ENCODE measurements around the gene NR3C1.

The NR3C1 gene

DNA sequence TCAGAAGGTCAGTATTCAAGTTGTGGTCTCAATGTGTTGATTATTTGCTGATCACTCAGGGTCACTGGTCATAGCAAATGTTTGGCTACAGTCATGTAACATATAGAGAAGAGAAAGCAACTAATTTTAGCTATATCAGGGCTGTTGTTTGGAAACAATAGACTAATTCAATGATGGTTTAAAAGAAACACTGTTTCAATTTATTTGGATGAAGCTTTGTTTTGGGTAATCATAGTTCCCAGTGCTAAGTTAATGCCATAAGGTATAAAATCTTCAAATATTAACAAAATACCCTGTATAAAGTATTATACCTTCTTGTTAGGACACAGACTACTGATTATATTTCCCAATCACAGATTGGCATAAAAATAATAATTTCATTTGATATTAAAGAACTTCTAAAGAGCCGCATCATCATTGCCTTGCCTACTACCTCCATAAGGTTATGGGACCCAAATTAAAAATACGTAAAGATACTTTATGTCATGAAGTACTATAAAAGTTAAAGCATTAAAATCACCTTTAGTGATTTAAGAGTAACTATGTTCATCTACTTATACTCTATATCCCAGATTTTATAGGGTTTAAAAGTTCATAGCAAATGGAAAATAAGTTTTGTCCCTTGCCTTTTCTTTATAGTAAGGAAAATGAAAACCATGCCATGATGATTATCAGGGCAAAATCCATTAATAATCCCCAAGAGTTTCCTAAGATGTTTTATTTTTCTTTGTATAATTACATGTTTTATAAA lies 6.0 kb downstream of the NR3C1 start:
- DNase-seq, result no peak

DNA sequence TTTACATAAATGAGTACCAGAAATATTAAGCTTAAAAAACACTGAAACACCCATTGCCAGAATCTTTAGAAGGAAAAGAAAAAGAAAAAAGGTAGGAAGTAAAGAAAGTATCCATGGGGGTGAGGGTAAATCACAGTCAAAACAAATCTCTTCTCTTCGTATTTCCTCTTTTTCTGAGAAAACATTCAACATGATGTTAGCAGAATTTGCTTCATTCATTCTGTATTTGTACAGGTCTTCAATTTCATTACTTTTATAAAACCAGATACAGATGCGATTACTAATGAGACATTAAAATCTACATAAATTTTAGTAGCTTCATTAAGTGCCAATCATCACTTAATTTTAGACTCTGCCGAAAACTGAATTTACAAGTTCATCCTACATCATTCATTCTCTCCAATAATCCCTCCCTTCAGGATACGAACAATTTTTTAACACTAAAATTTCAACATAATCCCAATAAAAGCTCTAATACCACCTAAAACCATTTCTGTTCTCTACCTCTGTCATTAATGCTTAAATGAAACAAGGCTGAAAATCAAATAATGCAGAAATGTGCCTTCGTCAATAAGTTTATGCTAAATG lies 7.0 kb downstream of the NR3C1 start:
- DNase-seq, result no peak

DNA sequence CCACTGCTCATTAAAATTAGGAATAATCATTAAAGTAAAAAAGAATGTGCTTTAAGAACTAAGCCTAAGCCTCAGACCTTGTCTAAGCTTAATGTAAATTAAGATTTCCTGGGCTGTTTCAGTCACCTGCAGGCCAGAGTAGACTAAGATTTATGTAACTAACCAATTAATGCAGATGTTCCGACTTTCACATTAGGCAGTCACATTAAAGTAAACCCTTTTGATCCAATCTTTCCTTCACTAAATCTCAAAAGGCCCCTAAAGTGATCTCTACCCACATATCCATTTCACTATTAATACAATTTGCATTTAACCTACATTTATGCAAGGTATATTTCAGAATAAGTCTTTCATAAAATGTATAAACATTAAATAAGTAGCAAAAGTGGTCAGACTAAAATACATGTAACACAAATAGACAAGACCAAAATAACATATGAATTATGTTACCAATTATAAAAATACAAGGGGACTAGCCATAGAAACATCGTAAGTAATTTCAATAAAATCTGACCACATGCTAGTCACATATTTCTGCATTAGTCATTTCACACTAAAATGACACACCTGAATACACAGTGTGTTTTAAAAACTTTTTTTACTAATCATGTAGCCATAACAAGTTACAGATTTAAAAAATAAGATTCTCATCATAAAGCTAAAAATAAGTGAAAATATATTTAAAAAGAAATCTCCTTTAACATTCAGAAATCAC lies 7.7 kb downstream of the NR3C1 start:
- DNase-seq, result no peak

DNA sequence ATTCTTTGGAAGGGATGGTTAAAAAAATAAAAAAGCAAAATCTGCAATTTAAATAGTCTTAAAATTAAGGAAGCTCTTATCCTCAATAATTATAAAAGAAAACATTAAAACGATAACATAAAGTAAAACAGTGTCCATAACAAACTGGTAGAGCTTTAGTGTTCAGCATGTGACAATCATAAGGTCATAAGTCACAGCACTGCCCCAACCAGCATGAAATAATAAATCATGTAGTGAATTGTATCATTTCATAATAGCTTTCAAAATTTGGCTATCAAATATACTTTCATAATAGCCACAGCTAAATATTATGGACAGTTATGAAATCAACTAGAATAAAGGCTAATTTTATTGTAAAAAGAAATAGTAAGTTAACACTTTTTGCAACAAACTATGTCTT lies 10.0 kb downstream of the NR3C1 start:
- no peak for DNase-seq

DNA sequence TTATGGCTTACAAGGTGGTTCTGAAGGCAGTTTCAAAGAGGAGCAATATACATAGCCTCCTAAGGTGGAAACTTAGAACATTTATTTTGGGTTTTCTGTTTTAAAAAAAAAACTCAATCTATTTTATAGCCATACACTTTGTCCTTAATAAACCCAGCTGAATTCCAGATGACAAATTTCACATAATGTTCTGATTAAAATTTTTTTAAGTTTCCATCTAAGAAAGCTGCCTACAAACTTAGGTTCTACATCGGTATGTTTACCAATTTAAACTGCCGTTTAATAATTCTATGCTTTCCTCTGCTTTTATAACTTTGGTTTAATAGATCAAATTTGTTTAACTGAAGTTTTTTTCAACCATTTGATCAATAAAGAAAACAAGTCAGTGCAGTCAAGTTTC lies 12.5 kb downstream of the NR3C1 start:
- DNase-seq, result no peak

DNA sequence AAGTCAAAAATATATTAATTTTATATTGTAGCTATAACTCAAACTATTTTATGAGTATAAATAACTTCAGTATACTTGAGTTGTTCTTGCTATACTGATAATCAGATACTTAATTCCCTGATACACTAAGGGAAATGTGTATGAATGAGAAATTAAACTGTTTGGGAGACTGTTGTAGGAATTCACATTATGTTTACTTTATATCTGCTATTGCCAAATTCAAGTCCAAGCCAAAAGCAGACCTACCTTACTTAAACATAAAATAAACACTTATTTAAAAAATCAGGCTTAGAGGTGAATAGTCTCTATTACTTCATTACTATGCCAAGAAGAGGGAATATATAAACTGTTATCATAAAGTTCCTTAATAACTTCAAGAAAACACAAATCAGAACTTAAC lies 13.2 kb downstream of the NR3C1 start:
- no peak for DNase-seq

DNA sequence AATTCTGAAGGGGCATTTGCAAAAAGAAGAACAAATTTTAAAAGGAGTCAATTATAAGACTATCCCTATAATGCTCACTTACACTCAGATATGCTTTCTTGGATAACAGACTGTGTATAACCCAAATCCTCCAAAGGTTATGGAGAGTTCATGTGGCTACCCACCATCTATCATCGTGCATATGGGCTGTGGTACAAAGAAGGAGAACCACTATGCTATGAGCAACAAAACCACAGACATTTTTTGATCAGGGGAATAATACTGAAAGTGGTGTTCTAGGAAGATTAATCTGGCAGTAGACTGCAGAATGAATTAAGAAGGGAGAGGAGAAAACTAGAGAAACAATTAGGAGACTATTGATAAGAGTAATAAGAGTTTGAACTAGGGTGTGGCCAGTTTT lies 16.8 kb downstream of the NR3C1 start:
- no peak for DNase-seq

DNA sequence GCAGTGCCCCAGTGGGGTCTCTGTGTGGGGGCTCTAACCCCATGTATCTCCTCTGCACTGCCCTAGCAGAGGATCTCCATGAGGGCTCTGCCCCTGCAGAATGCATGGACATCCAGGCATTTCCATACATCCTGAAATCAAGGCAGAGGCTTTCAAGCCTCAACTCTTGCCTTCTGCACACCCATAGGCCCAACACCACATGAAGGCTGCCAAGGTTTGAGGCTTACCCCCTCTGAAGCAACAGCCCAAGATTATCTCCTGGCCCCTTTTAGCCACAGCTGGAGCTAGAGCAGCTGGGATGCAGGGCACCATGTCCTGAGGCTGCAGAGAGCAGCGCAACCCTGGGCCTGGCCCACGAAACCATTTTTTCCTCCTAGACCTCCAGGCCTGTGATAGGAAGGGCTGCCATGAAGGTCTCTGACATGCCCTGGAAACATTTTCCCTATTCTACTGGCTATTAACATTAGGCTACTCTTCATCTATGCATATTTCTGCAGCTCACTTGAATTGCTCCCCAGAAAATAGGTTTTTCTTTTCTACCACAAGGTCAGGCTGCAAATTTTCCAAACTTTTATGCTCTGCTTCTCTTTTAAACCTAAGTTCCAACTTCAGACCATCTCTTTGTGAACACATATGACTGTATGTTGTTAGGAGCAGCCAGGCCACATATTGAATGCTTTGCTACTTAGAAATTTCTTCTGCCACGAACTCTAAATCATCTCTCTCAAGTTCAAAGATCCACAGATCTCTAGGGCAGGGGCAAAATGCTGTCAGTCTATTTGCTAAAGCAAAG lies 18.4 kb downstream of the NR3C1 start:
- no peak for DNase-seq

DNA sequence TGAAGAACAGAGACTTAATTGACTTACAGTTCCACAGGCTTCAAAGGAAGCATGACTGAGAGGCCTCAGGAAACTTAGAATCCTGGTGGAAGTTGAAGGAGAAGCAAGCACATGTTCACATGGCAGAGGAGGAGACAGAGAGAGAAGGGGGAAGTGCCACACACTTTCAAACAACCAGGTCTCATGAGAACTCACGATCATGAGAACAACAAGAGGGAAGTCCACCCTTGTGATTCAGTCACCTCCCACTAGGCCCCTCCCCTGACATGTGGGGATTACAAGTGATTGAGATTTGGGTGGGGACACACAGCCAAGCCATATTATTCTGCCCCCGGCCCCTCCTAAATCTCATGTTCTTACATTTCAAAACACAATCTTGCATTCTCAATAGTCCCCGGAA lies 19.5 kb downstream of the NR3C1 start:
- no peak for DNase-seq

DNA sequence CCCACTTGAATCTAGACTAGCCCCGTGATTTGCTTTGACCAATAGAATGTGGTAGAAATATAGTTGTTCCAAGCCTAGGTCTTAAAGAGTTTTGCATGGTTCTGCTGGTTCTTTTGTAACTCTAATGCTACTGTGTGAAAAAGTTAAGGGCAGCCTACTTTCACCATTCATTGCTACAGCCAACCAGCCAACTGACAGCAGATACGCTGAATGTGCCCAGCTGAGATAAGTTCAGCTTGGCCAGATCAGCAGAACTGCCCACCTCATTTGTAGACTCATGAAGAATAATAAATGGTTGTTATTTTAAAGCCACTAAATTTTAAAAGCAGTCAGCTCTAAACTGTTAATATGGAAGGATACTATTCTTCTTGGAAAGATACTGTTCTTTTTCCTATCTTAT lies 23.9 kb downstream of the NR3C1 start:
- no peak for DNase-seq

DNA sequence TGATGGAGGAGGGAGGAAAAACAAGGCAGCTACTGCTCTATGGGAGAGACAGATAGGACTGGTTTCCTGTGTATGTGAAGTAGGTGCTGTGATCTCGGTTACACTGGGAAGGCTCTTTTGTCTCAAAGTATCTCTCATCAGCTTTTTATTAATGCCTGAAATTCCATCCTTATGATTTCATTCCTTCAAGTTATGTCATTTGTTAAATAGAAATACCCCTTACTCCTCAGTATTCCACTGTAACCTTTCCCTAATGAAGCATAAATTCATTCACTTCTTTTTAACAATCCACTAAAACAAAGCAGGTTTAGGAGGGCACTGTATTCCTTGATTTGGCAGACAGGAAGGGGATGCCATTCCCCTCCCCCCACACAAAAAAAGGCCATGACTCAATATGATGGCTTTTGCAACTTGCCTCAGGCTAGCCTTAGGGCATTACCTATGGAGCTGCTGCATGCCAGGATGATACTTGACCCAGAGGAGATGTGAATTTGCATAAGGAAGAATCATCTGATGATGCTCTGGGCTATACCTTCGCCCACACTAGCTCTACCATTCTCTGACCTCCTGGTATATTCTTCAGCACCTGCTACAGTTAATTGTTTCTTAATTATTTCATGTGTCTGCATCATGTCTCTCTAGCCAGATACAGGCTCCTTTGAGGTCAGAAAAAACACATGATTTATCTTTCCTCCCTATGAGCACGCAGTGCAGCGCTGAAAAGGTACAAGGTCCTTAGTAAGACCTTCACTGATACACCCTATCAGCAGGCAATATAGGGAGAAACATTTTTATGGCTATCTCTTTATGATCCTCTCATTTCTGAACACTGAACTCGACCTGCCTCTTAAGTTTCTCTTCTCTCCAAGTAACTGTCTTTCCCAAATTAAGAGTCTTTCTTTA lies 26.3 kb downstream of the NR3C1 start:
- DNase-seq, result no peak

DNA sequence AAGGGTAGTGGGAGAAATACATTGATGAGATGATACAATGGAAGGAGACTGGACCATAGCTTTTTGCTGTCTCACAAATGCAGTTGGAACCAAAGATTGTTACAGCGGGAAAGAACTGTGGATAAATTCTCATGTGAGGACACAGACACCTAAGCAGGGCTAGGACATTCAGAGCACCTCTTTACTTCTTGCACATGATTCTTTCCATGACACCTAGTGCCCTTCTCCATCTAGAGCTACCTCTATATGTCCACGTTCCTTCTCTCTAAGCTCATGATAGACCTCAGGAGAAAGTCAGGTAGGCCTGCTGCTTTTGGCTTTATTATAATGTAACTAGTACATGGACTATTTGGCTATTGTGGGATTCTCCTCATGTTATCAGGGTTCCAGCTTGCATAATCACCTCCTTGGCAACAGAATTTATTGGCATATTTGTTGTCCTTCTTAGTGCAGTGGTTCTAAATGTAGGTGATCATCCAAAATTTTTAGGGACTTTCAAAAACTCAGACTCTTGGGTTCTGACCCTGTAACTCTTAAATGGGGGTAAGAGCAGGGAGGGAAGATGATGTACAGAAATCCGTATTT lies 27.2 kb downstream of the NR3C1 start:
- no peak for DNase-seq

DNA sequence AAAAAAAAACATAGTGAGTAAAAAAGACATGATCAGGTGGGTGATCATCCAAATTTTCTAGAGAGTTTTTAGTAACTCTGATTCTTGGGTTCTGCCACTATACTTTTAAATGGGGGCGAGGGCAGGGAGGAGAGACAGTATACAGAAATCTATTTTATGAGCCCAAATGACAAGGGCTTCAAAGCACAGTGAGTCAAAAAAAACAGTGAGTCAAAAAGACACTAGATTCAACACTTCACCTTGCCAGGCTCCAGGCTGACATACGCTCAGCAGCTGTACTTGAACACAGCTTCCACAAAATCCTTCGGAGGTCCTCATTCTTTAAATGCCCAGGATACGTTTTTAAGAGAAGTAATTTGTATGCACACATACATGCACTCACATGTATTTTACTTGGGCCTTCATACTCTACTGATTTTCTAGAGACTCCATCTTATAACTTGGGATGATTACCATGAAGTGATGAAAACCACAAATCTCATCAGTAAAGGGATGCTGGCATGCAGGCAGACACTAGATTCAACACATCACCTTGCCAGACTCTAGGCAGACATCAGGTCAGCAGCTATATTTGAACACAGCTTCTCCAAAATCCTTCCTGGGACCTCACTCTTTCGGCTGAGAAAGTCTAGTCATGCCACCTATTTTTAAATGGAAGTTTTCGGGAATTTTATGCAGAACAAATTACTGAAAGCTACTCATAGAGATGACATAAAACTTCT lies 28.8 kb downstream of the NR3C1 start:
- no peak for DNase-seq

DNA sequence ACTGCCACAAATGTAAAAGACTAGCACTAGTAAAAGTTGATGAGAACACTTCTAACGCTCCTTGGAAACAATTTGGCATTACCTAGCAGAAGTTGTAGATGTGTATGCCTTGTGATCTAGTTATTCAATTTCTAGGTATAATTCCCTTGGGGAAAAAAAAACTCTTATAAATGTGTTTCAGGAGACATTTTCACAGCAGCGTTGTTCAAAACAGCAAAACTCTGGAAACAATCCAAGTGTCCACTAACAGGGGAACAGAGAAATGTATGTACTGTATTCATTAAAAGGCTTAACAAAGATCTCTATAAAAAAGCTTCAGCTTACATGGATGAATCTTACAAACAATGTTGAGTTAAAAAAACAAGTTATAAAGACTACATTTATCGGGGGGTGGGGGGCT lies 30.4 kb downstream of the NR3C1 start:
- no peak for DNase-seq

DNA sequence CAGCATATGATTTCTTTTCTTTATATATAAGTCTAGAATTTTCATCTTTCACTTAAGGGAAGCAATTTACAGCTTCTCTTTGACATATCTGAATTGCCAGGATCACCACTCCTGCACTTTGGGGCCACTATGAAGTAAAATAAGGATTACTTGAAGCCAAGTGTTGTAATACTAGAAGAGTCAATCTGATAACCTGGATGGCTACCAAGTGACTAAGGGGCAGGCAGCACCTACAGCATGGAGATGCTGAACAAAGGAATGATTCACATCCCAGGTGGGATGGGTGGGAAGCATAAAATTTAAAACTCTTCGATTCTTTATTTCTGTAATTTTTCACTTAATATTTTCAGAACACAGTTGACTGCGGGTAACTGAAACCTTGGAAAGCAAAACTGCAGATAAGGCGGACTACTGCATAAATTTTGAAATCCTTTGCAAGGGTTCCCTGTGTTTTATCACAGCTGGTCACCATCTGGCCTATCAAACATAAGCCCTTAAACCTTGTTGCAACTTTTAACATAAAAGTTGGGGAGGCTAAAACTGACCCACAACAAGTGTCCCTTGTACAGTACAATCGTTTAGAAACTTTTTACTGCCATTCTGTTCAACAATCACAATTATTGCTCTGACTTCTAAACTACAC lies 31.2 kb downstream of the NR3C1 start:
- no peak for DNase-seq

DNA sequence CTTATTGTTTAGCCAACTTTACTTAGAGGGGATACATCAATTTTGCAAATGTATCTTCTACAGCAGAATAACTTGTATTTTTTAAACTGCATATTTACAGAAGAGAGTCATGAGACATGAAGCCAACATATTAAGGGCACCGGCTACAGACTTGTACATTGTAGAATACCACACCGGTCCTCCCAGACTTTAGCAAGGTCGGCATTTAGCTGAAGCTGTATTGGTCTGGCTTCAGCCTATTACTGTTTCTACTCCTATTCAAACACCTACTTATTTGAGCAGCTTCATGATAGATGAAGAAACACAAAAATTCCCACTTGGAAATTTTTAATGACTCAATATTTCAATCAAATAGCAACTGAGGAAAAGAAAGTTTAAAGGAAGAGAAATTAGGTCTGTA lies 33.0 kb downstream of the NR3C1 start:
- DNase-seq, result no peak

DNA sequence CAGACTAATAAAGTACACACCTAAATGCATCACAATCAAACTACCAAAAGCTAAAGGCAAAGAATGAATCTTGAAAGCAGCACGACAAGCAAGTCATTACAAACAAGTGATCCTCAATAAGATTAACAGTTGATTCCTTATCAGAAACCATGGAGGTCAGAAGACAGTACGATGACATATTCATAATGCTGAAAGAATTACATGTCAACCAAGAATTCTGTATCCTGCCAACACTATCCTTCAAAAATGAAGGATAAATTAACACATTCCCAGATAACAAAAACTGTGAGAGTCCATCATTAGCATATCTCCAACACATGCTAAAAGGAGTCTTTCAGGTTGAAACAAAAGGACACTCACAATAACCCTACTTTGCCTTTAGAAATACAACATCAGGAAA lies 39.4 kb downstream of the NR3C1 start:
- no peak for DNase-seq

DNA sequence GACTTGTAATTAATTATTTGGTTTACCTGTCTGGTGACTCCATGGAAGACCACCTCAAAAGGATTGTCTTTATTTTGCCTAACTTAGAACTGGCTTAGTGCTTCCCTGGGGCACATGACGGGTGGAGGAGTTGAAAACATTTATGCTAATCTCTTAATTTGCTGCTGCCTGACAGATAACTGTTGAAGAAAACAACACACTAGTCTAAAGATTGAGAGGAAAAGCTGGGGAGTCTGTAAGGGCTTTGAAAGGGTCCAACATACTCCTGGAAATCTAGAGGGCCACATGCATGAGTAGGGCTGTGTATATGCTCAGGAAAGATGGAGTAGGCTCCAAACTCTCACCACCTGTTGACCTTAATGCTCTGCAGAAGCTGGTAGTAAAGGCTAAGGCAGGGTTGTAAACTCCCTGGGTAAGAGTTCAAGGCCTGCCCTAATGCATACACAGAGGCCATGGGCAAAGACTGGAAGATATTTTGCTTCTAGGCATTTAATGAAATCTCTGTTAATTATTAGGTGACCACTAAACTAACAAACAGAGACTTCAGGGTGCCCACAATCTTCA lies 40.7 kb downstream of the NR3C1 start:
- DNase-seq, result no peak

DNA sequence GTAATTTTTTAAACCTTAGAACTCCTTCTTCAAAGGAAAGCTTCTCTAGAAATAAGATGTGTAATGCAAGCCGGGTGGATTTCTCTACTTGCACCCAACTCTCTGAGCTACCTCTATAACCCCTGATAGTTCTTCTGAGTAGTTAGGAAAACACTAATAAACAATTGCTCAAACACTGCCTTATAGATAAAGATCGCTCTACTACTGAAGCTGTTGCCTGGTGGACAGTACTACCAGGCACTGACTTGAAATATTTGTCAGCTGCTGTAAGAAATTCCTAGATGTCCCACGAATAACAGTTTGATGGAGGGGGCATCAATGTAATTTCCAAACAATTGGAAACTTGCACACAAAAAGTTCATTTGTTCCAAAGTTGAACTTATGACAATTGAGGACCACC lies 42.0 kb downstream of the NR3C1 start:
- DNase-seq, result no peak

DNA sequence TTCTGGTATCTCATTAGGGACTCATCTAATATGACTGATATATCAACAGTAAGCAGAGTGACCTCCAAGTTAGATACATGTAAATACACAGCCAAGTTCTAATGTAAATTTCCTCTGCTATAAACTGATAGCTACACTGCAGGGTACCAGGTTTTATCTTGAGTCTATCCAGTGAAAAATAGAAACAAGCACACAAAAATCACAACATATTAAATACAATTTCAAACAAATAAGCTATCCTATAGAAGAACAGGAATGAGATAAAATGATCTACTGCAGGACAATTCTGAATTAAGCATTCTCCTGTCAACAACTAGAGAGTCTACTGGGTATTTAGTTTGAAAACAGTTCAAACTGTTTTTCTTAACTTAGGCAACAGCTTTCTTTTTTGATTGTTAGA lies 42.7 kb downstream of the NR3C1 start:
- DNase-seq, result no peak

DNA sequence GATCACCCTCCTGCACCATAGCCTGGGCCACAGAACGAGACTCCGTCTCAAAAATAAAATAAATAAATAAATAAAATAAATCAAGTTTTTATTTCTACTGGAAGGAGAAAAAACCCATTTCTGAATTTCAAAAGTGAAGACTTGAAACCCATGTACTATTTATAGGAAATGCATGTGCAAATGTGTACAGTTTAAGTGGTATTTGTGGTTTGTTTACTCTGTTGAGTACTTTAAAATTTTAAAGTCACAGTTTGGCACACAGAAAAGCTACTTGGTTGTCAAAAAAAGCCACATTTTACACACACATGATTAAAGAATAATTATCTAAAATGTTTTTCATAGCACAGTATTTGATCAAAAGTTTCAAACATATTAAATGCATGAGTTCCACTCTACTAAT lies 43.6 kb downstream of the NR3C1 start:
- DNase-seq, result no peak
